Measurements from ENCODE around the gene EFS.
"Not testable (repeated sequence)": the region's sequence is repeated elsewhere in the genome, so short reads cannot be mapped to it uniquely, and the experiment has no call there.

EFS gene

GRCh38 chr14:23404331-23404900 lies 39.4 kb upstream of the EFS start:
- TF ChIP-seq CTCF (IDR thresholded peaks at IDR 0.05; ENCODE audit: low read depth, low read length), result no peak
- no peak for DNase-seq (ENCODE audit: low read depth in 2 of 2)
- no peak overlapping the region for H3K4me3 ChIP-seq (replicated peaks in 1 of 2; ENCODE audit: low read depth in 2 of 2, low read length in 2 of 2)

DNA sequence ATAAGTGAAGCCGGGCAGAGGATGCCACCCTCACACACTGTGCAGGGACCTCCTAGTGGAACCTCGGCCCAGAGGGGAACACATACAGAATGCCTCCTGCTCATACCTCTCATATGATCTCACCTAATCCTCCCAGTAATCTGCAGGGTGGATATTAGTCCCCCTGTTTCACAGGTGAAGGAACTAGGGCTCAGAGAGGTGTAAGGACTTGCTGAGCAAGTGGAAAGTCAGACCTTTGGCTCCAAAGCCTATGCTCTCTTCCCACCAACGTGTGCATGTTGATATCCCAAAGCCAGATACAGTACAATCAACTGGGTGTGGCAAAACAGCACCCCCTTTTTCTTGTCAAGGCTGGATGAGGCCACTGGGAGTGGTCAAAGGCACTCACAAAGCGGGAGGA lies 38.9 kb upstream of the EFS start:
- DNase-seq (ENCODE audit: low read depth in 2 of 2), result no peak
- H3K4me3 ChIP-seq (replicated peaks in 1 of 2; ENCODE audit: low read depth in 2 of 2, low read length in 2 of 2), result no peak overlapping the region
- no peak for TF ChIP-seq CTCF (IDR thresholded peaks at IDR 0.05; ENCODE audit: low read depth, low read length)

DNA sequence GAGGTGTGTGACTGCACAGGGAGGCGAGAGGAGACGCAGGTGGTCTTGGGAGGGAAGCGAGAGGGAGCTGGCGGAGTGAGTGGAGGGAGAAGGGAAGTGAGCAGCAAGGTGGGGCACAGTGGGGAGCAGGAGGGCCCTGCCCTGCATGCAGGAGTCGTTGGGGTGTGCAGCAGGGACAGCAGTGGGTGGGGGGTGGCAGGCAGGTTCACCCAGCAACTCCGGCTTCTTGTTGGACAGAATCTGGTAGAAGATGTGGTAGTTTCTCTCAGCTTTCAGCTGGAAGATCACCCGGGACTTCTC lies 38.1 kb upstream of the EFS start:
- H3K4me3 ChIP-seq (replicated peaks in 1 of 2; ENCODE audit: low read depth in 2 of 2, low read length in 2 of 2), result no peak overlapping the region
- TF ChIP-seq CTCF (IDR thresholded peaks at IDR 0.05; ENCODE audit: low read depth, low read length), result no peak
- DNase-seq (ENCODE audit: low read depth in 2 of 2), result no peak

- no peak overlapping the region for H3K4me3 ChIP-seq (replicated peaks in 1 of 2; ENCODE audit: low read depth in 2 of 2, low read length in 2 of 2)
- DNase-seq (ENCODE audit: low read depth in 2 of 2), result no peak
- no peak for TF ChIP-seq CTCF (IDR thresholded peaks at IDR 0.05; ENCODE audit: low read depth, low read length)
Measured at GRCh38 chr14:23402296-23403138, 37.5 kb upstream of the EFS start.

DNA sequence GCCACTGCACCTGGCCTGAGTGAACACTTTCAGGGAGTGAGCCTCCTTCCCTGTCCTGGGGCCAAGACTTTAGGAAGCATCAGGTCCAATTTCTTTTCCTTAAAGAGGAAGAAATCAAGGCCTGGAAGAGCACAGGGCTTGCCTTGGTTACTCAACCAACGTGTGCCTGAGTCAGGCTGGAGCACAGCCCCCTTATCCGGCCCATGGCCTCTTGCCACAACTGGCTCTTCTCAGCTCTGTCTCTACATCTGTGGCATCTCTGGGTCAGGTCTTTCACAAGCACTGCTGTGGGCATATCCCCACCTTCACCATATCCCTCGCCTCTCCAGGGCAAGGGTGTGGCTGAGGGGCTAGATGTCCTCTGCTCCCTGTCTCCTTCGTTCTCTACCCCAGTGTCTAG lies 36.3 kb upstream of the EFS start:
- H3K4me3 ChIP-seq (replicated peaks in 1 of 2; ENCODE audit: low read depth in 2 of 2, low read length in 2 of 2), result no peak overlapping the region
- TF ChIP-seq CTCF (IDR thresholded peaks at IDR 0.05; ENCODE audit: low read depth, low read length), result no peak
- DNase-seq (ENCODE audit: low read depth in 2 of 2), result no peak

GRCh38 chr14:23400496-23401149 lies 35.7 kb upstream of the EFS start:
- not testable (repeated sequence) for H3K4me3 ChIP-seq (replicated peaks in 1 of 2; ENCODE audit: low read depth in 2 of 2, low read length in 2 of 2); DNase-seq (ENCODE audit: low read depth in 2 of 2)

GRCh38 chr14:23399591-23399990 lies 34.6 kb upstream of the EFS start:
- no peak overlapping the region for H3K4me3 ChIP-seq (replicated peaks in 1 of 2; ENCODE audit: low read depth in 2 of 2, low read length in 2 of 2)
- no peak for DNase-seq (ENCODE audit: low read depth in 2 of 2)
- no peak for TF ChIP-seq CTCF (IDR thresholded peaks at IDR 0.05; ENCODE audit: low read depth, low read length)

Measured in cardiac fibroblast (primary cell).